ENCODE measurements around the gene MAMDC2.
A peak's percentile ranks its signal among the peaks of the same experiment; 100 is the strongest.

The MAMDC2 gene

DNA sequence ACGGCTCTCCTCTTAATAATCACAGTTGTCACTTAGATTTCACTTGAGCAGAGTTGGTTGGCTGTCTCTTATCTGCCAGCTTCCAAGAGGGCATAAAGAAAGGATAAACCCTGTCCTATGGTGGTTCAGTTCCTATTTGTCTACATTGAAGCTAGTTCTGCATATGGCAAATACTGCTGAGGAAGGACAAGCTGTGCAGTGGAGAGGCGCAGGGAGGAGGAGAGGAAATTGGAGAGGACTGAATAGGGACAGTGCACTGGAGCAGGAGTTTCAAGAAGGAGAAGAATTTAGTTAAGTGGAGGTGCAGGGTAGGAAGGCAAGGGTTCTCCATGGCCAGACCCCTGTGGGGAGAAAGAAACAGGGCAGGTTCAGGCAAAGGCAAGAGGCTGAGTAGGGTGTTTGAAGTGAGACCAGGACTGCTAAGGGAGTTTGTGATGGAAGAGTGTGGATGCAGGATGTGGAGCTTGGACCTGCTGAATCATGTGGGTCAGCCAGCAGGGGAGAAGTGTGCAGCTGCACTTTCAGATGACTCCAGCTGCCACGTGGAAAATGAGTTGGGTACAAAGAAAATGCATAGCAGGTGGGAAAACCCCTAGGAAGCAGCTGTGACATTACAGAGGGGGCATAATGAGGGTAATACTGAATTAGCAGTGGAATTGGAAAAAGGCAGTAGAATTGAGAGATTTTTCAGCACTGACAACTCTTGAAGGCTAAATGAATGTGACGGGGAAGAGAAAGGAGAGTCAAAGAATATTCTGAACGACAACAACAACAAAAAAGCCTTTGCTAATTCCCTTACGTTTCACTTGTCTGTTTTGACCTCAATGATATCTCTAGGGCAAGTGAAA lies 66.8 kb downstream of the MAMDC2 start:
- no peak for DNase-seq

DNA sequence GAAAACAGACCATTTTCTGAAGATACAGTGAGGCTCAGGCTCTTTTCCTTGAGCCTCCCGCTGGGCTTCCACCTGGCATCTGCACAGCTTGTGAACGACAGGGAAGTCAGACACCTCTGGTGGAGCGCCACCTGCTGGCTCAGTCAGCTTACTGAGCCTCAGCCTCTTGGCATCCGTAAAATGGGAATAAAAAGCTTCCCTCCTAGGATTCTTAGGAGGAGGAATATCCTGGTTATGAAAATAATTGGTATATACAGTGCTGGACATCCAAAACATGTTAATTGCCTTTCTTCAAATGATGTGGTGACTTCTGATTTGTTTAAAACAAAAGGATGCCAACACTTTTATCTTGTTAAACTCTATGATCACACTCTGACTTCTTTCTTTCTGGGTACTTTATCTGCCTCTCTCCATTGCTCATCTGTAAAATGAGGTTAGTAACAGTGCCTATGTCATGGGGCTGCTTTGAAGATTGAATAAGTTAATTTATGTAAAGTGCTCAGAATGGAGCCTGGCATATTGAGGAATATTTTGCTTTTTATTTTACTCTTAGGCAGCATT lies 67.5 kb downstream of the MAMDC2 start:
- peak; percentile 55 for DNase-seq

DNA sequence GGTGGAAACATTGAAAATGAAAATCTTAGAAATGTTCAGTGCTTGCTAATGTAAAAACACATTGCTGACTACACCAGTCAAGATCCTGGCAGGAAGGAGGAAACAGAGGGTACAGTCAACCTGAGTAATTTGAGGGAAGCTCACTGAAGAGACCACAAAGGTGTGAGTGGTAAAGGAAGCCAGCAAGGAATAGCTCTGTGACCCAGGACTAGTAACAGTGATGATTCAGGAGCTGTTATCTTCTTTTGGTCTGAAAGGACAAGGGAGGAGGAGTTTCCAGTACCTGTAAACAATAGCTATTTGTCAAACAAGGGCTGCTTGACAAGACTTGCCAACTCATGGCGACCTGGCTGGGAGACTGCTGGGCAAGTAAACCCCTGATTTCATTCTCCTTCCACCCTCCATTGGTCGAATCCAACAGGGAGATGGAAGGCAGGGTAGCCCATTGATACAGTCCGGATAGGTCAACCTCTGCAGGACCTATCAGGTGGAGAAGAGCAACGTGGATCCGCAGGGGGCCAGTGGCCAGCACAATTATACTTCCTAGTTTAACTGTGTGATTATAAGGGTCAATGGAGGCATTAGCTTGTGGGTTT lies 68.1 kb downstream of the MAMDC2 start:
- DNase-seq: no peak

DNA sequence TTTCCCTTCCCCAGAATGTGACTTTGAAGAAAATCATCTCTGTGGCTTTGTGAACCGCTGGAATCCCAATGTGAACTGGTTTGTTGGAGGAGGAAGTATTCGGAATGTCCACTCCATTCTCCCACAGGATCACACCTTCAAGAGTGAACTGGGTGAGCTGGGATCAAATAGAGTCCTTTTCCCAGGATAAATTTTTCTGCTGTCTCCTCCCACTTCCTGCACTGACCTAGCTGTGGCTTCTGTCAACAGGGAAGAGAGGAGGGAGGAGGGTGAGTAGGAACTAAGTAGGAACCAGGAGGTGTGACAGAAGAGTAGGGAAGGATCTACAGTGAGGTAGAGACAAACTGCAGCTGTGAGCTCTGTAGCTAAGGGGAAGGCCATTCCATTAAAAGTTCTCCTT lies 69.3 kb downstream of the MAMDC2 start:
- DNase-seq: no peak

DNA sequence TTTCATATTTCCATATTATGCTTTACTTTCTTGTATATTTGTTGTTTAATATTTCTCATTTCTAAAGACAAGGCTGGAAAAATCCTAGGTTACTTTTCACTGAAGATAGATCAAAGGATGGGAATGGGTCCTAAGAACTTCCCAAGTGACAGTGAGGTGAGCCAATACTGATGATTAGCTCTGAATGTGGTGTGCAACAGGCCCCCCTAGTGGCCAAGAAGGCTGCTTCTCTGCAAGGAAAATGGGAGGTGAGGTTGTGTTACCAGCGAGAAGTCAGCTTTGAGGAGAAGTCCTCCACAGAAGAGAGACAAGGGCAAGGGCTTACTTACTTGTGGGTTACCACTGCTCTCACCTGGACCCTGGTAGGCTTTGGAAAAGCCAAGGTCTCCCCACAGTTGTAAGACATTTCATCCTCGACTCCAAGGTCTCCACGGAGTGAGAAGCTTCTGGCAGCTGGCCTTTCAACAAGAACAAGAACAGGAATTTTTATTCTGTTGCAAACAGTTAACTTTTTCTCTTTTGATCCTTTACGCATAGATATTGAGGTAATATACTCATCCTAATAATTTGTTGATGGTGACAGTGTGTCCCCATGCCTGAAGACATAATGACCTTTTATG lies 69.9 kb downstream of the MAMDC2 start:
- no peak for DNase-seq

DNA sequence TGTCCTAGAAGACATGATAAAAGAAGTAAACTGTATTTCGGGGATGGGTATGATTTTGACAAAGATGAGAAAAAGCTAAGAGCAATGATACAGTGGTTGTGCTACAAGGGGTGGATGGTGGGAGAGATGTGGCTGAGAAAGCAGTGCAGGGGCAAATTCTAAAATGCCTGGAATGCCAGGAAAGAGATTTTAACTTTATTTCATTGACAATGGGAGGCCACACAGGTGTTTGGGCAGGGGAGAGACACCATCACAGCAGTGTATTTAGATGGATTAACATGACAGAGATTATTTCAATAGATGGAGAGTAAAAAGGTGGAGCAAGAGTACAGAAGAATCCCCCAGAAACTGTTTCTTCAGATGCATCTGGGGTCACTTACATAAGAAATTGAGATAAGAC lies 71.2 kb downstream of the MAMDC2 start:
- DNase-seq: no peak

DNA sequence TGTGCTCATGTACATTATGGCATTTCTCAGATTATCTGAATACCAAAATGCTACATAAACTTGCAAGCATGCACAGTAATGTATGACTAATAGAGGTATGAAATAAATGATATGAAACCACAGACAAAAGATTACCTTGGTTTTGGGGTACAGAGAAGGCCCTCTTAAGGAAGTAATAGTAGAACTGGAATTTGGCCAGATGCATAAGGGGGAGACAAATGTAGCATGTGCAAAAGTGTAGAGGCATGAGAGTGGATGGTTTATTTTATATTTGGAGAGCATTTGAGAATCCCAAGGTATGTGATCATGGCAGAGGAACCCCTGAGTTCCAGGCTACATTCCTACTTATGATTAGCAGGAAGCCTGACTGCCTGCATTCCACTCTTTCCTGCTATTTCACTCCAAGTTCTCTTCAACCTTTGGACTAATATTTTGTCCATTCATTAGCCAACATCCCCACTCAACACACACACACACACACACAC lies 74.2 kb downstream of the MAMDC2 start:
- DNase-seq: no peak

DNA sequence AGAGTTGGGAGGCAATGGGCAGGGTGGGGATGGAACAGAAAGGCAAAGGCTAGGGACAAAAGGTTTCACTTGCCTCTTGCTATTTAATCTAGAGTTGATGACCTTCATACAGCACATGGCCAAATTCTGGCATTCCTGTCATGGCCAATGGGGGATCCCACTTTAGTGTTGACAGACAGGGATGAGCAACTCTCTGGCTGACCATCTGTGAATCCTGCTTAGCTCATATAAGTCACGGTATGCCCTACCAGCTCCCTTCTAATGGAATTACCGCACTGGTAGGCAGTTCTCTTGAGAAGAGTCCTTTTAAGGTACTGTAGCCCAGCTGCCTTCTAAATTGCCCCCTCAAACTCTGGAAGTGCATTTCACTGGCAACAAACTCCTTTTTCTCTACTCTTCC lies 76.1 kb downstream of the MAMDC2 start:
- DNase-seq: no peak

DNA sequence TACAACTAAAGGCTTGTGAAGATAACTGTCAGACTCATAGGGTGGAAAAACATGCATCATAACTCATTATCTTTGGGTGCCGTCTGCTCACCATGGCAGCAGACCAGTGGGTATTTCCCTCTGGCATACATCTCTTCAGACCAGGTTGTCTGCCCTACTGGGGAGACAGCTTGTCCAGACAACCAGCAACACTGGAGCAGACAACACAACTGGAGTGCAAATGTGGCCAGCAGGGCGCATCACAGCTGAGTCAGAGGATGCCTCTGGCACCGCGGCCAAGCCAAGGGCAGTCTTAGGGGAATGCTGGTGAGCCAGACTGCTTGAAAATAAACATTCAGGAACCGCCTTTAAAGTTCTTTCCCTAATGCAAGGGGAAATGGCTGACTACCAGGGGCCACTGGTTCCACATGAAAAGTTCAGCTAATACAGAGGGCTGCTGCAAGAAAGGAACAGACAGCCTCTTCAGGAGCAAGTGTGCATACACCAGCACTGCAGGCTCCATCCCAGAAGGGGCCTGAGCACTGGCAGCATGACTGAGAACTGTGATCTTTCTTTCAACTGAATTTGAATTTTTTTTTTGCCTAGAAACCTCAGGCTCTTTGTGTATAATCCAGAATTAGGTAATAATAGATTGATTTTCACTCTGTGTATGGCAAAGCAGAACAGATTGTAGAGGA lies 77.3 kb downstream of the MAMDC2 start:
- DNase-seq: peak; percentile 50

DNA sequence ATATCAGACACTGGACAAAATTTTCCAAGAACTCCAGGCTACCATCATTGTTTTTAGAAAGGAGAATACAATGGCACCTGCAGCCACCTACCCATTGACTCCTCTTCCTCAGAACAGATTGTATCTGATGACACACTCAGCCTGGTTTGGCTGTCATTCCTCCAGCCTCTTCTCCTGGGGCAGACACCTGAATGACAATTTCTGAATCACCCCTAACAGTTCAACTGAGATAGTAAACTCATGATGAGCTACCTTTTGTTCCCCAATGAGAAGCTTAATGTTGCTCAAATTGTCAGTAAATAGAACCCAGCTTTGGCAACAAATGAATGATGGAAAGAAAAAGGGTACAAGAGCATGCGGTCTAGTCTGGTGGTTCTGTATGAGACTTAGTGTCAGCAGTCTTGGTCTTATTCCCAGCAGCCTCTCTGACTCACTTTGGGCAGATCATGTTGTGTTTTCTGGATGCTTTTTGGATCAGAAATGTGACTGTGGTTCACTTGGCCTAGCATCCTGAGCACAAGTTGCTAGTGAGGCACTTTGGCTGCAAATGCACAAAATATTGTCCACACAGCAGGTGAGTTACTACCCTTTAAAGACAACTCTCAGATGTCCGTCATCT lies 78.3 kb downstream of the MAMDC2 start:
- no peak for DNase-seq

DNA sequence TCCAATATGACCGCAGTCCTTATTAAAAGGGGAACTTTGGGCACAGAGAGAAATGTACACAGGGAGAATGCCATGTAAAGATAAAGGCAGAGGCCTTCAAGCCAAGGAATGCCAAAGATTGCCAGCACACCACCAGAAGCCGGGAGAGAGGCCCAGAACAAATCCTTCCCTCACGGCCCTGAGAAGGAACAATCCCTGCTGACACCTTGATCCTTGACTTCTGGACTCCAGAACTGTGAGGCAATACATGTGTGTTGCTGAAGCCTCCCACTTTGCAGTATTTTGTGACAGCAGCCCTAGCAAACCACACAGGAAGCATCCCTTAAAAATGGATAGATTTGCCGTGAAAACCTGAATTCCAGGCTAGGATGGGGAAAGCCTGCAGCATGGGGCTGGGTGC lies 80.0 kb downstream of the MAMDC2 start:
- no peak for DNase-seq

DNA sequence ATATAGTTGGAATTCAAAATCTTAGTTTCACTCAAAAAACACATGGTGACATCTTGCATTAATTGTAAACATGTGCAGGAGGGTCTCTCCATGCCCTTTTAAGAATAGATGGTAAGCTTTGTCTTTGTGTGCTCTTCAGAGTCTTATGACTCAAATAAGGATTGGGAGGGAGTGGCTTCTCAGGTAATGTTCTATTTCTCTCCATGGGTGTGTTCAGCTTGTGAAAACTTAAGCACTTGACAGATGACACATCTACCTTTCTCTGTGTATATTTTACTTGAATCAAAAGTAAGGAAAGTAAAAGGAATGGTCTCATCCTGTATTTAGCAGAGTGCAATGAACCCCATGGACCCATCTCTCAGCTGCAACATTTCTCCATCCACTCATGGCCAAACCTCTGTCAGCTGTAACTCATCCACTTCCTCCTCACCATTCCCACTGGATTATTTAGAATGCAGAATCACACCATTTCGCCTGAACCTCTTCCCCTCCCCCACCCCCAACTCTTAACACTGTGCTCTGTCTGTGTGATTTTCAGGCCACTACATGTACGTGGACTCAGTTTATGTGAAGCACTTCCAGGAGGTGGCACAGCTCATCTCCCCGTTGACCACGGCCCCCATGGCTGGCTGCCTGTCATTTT lies 82.1 kb downstream of the MAMDC2 start:
- DNase-seq: no peak

DNA sequence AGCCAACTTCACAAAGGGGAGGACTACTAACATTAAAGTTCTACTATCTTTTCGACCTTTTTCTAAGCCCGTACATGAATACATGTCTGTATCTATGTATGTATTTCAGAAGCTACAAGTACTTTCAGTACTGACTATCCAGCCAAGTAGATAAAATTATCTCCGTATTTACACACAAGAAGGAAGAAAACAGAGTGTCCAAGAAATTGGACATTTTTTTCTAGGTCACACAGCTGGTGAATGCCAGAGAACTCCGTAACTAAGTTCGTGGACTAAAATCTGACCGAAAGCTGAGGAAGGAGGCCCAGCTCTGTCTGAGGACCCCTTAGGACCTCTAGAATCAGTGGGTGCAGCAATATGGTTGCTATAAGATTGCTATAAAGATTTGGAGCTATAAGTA lies 83.4 kb downstream of the MAMDC2 start:
- no peak for DNase-seq

DNA sequence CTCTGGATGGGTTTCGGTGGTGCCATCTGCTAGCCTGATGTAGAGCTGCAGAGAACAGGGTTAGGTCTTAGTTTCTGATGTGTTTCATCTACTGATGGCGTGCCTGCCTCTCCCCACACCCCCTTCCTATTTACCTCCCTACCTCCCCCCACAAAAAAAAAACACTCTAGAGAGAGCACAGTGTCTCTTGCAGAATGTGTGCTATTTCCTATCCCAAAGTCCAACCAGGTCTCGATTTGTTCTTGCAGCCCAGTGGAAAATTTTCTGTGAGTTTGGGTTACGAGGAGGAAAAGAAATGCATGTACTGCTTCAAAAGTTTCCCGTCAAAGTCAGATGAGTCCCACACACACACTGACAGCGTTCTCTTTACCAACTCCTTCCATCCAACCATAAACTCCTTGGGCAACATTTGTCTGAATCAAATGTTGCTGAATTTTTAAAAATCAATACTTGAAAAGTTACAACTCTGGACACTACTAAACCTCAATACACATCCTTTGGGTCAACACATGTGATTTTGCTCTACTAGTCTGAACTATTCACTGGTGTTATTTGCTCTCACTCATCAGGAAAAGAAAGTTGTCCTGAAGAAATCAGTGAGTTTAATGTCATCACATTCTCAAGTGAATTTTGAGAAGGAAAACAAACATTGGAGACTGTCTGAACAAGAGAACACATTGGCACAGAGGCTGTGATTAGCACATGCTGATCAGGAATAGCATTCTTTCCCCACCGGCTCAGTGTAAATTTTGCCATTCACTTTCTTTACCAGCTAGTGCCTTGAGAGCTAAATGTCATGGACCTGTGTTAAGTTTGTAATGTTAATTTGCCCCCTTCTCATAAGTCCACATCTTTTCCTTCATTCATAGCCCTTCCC lies 84.1 kb downstream of the MAMDC2 start:
- DNase-seq: no peak

DNA sequence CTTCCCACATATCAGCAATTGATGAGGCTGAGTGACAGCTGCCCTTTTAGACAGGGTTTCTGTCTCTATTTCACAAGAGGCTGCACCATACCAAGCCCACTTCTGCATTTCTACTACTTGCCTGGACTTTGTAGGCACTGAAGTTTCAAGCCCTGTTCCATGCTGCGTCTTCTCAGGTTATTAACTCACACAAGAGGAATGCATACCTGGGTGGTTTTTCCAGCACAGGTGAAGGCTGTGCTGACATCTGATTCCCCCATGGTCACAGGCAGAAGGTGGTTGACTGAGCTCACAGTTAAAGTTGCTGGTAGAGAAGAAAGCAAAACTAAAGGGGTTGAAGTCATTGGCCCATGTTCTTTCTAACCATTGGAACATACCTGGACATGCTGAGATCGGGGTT lies 86.6 kb downstream of the MAMDC2 start:
- no peak for DNase-seq

DNA sequence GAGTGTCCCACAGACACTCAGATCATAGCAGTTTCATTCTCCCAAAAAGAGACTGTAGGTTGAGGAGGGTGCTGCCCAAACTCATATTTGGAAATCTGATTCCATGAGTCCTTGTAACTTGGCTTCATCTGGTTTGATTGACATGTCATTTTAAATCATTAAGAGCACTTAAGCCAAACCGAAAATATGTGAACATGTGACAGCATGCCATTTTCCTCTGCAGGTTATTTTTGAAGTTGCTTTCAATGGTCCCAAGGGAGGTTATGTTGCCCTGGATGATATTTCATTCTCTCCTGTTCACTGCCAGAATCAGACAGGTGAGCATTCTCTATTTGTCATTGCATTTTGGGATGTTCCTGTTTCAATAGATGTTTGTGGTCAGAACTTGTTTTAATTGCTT lies 87.6 kb downstream of the MAMDC2 start:
- DNase-seq: no peak

DNA sequence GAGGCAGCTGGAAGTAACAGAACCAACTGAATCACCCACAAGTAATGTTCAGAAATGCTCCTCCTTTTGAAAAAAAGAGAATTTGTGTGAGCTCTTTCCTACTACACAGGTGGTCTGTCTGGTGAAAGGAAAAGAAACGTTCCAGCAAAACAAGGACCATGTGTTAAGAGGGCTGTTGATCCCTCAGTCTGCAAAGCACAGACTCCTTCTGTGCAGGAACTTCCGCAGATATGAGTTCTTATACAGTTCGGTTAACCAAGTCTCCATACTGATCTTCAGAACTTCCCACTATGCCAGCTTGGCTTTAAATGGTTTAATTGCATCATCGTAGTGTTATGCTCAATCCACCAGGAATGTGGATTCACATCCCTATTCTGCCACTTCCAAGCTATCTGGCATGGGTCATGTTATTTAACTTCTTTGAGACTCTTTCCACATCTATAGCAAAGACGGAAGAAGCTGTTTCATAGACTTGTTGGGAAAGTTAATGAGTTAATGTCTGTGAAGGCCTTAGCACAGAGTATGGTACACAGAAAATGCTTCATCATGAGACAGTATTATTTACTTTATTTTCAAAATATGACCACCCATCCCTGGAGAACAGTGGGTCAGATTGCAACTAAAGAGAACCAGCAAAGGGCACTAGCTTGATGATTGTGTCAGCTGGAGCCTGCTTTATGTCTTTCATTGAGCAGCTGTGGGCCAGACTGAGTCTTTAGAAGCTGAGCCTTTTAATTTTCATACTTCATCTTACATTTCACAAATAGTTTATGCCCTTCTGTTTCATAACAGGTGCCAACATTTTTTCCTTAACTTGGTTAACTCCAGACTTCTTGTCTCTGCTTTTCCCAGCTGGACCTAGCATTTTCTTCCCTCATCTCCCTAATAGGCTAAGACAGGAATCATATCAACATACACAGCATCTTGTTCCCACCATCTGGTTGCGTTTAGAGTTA lies 89.9 kb downstream of the MAMDC2 start:
- no peak for DNase-seq

DNA sequence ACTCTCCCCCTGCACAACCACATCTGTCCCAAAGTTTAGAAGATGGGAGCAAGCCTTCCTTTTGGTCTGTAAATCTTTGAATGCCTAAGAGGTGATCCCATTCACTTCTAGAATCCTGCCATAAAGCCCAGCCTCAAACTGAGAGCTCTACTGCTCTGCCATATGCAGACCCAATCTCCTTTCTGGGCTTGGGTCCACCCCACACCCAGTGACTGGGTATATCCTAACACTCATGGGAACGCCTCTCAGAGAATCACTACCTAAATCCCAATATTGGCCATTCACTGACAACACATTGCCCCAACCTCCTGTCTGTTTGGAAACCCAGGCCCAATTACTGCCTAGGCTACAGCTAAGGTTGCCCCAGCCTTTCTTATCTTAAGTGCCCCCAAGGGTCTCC lies 90.7 kb downstream of the MAMDC2 start:
- DNase-seq: no peak

DNA sequence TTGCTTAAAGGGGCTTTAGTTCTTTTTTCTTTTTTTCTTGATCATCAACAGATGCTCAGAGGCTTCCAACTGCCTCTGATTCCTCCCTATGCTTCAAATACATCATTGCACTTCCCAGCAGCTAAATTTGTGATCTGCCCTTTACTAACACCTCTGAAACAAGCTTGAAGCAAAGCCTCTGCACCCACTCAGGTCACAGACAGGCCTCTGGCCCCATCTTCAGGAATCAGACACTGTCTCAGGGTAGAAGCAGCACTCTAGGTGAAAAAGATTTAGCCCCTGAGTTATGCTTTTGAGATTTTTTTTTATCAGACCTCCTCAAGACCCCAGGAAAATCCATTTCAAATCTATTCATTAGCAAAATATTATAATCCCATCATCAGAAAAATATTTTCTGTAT lies 91.5 kb downstream of the MAMDC2 start:
- DNase-seq: no peak

DNA sequence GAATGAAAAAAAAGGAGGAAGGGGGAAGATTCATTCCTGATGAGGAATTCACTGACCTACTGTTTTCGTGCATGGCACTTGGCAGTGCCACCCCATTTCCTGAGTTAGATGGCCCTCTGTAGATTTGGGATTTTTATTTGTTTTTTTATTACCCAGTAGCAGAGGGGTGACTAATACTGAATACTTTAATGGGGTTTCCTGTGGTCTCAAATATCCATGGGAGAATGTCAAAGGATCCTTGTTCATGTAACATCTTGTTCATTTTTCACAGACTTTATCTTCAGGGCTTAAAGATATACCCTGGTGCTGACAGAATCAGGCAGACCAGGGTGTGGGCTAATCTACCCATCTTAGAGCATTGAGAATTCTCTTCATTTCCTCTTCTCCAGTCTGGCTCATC lies 93.0 kb downstream of the MAMDC2 start:
- DNase-seq: no peak
